ENCODE results near the gene CST8.

DNA sequence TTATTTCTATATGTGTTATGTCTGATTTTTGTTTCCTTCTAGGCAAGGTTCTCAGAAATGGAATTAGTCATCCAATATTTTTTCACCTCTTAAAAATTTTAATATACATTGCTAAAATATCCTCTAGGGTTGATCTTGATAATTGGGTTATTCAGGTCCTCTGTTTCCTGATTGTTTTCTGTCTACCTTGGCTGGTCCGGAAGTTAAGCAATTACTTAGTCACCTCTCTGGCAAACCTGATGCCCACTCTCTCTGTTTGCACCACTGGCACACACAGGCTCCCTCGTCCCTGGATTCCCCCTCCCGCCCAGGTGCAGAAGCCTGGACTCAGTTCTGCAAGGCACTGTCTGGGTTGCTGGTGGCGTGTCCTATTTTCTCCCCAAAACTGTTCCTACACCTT is 49.7 kb downstream of the CST8 start:
- TF ChIP-seq, protein P1, sequence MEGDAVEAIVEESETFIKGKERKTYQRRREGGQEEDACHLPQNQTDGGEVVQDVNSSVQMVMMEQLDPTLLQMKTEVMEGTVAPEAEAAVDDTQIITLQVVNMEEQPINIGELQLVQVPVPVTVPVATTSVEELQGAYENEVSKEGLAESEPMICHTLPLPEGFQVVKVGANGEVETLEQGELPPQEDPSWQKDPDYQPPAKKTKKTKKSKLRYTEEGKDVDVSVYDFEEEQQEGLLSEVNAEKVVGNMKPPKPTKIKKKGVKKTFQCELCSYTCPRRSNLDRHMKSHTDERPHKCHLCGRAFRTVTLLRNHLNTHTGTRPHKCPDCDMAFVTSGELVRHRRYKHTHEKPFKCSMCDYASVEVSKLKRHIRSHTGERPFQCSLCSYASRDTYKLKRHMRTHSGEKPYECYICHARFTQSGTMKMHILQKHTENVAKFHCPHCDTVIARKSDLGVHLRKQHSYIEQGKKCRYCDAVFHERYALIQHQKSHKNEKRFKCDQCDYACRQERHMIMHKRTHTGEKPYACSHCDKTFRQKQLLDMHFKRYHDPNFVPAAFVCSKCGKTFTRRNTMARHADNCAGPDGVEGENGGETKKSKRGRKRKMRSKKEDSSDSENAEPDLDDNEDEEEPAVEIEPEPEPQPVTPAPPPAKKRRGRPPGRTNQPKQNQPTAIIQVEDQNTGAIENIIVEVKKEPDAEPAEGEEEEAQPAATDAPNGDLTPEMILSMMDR (conservative IDR thresholded peaks at IDR 0.05; ENCODE audit: low read length): no peak
- no peak for TF ChIP-seq EZH2phosphoT487 (IDR thresholded peaks at IDR 0.05; ENCODE audit: borderline replicate concordance, low read depth, low read length)
